Measurements from ENCODE around the gene PLBD1. TPM values are rescaled to one million over a fixed set of nuclear protein-coding genes. Genes with fewer than 3 reads are reported as not detected.

PLBD1 gene
- total and polyA plus RNA-seq, 8 donors = 3.2 to 35.4 (median 11.3) TPM

- ATAC-seq (peak in 1 of 4 donors; percentile 6), FAIRE-seq (peak; percentile 13), DNase-seq (peak in 1 of 6 donors; percentile 15)
- no peaks in the 10 kb centered on the region for H3K9me3 ChIP-seq
- no peak for TF ChIP-seq CTCF (IDR thresholded peaks at IDR 0.05)
- no peaks in the 10 kb centered on the region for H3K27me3 ChIP-seq
- peak overlapping the region in 2 of 4 donors; percentile 74 to 75 for H3K27ac ChIP-seq
- H3K4me1 ChIP-seq = peaks cover 17 to 57% (median 19%) of the 10 kb centered on the region in 3 donors
- 41 to 45% methylated on average over 4 of the region's 4 CpGs for WGBS, 2 donors
- no peaks in the 10 kb centered on the region for H3K36me3 ChIP-seq
- H3K4me3 ChIP-seq = no peak overlapping the region
- intact Hi-C loops (cut with DNase I) = no loop called here
These were observed 4.6 kb downstream of the PLBD1 start for GRCh38 chr12:14563046-14563445.

- H3K27me3 ChIP-seq = no peaks in the 10 kb centered on the region
- FAIRE-seq (no peak), ATAC-seq (peak in 3 of 4 donors; percentile 1 to 12 (median 3)), DNase-seq (no peak)
- H3K36me3 ChIP-seq = no peaks in the 10 kb centered on the region
- 53 to 56% methylated on average over 6 of the region's 6 CpGs for WGBS, 2 donors
- TF ChIP-seq CTCF (IDR thresholded peaks at IDR 0.05) = no peak
- peak overlapping the region; percentile 43 to 75 (median 64) for H3K27ac ChIP-seq
- H3K4me1 ChIP-seq = peaks cover 17 to 57% (median 19%) of the 10 kb centered on the region in 3 donors
- H3K4me3 ChIP-seq = no peak overlapping the region
- no peaks in the 10 kb centered on the region for H3K9me3 ChIP-seq
- intact Hi-C loops (cut with DNase I) = no loop called here
These were observed 5.4 kb downstream of the PLBD1 start for GRCh38 chr12:14562279-14562678.

GRCh38 chr12:14561677-14562238 lies 5.9 kb downstream of the PLBD1 start:
- peak; percentile 63 to 88 (median 82) for DNase-seq
- Histone ChIP-seq H3K4me1 (peaks cover 17 to 56% (median 19%) of the 10 kb centered on the region in 3 donors), H3K4me3 (no peak overlapping the region), H3K9me3 (no peaks in the 10 kb centered on the region), H3K36me3 (no peaks in the 10 kb centered on the region), H3K27ac (peak overlapping the region; percentile 43 to 75 (median 64)), H3K27me3 (no peaks in the 10 kb centered on the region)
- intact Hi-C loops (cut with DNase I) = no loop called here
- ATAC-seq = peak; percentile 78 to 88 (median 83)
- FAIRE-seq = no peak
- WGBS, 2 donors = 60 to 62% methylated on average over 9 of the region's 9 CpGs
- no peak for TF ChIP-seq CTCF (IDR thresholded peaks at IDR 0.05)

GRCh38 chr12:14560904-14561574 lies 6.6 kb downstream of the PLBD1 start:
- no peak for TF ChIP-seq CTCF (IDR thresholded peaks at IDR 0.05)
- Histone ChIP-seq H3K36me3 (no peaks in the 10 kb centered on the region), H3K27me3 (no peaks in the 10 kb centered on the region), H3K9me3 (no peaks in the 10 kb centered on the region), H3K27ac (peak overlapping the region; percentile 43 to 75 (median 64)), H3K4me3 (no peak overlapping the region), H3K4me1 (peaks cover 17 to 49% (median 19%) of the 10 kb centered on the region in 3 donors)
- WGBS, 2 donors = 22 to 26% methylated on average over 6 of the region's 6 CpGs
- ATAC-seq = peak; percentile 71 to 79 (median 76)
- no peak for FAIRE-seq
- intact Hi-C loops (cut with DNase I) = no loop called here
- peak in 3 of 6 donors; percentile 18 to 41 (median 35) for DNase-seq

Data from pancreas (tissue), 10 donors.